ENCODE data around the gene PPP1R15B. TPM values are rescaled to one million over a fixed set of nuclear protein-coding genes. Genes with fewer than 3 reads are reported as not detected.
A peak's percentile ranks its signal among the peaks of the same experiment; 100 is the strongest.

The PPP1R15B gene
- total RNA-seq, 1 experiment from 2014 or later = 50.7 TPM

DNA sequence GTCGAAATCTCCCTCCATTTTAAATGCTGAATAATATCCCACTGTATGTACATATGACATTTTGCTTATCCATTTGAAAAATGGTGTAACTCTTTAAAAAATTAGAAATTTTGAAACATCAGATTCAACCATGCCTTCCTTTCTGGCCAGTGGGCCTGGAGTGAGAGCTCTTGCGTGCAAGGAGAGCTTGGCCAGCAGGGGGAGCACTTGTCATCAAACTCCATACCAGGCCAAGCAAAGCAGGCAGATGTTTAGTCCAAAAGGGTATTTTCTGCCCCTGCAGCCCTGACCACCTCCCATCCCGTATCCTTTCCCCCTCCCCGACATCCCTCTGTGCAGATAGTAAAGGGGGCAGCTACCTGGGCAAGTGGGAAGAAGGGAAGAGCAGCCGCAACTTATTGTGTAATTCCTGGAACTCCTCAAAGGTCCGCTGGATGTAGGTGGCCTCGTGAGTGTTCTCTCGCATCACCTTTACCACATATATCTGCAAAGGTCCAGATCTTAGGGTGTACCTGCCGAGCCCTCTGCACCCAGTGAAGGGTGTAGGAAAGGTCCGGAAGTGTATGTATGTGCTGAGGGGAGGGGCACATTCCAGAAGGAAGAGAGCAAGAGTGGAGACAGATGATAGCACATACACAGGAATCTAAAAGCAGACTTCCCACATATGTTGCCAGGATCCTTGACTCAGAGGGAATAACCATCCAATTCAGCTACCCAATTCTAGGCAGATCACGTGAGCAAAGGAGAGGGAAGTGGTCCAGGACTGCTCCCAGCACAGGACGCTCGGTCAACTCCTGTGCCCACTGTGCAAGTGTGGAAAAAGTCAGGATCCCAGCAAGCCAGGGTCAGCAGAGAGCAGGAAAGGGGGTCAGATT is 19.9 kb upstream of the PPP1R15B start:
- CTCF ChIA-PET = interaction anchor here (0.6 to 3.6 kb wide), 12 partner anchors 9 to 84 kb away, joined by 3 to 28 read pairs (median 4); partner anchors contain the start of genes MDM4 and PIK3C2B
- H3K4me2 ChIP-seq (ENCODE audit: low read length) = 0 out of 2 replicates have a peak overlapping the region, but pooled peaks have one; percentile 1
- no peak overlapping the region for H3K9ac ChIP-seq (ENCODE audit: low read length)
- POLR2A ChIA-PET (ENCODE audit: unreplicated experiment) = interaction anchor here (0.6 to 0.7 kb wide), 2 partner anchors 18 to 63 kb away, joined by 3 read pairs; no protein-coding TSS in a partner anchor
- DNase-seq = peak; percentile 93
- no peak overlapping the region for H3K27ac ChIP-seq (ENCODE audit: low read length)
- no peaks in the 10 kb centered on the region for H3K9me2 ChIP-seq (replicated peaks; ENCODE audit: low read length)
- no TSS peak for BruUV-seq (replicated peaks)
- H3K4me3 ChIP-seq (ENCODE audit: low read length) = no peak overlapping the region
- peaks cover 10% of the 10 kb centered on the region for H3K4me1 ChIP-seq (ENCODE audit: insufficient read depth, low read length)
- H3K27me3 ChIP-seq (ENCODE audit: low read length) = no peaks in the 10 kb centered on the region
- TF ChIP-seq, protein P1, sequence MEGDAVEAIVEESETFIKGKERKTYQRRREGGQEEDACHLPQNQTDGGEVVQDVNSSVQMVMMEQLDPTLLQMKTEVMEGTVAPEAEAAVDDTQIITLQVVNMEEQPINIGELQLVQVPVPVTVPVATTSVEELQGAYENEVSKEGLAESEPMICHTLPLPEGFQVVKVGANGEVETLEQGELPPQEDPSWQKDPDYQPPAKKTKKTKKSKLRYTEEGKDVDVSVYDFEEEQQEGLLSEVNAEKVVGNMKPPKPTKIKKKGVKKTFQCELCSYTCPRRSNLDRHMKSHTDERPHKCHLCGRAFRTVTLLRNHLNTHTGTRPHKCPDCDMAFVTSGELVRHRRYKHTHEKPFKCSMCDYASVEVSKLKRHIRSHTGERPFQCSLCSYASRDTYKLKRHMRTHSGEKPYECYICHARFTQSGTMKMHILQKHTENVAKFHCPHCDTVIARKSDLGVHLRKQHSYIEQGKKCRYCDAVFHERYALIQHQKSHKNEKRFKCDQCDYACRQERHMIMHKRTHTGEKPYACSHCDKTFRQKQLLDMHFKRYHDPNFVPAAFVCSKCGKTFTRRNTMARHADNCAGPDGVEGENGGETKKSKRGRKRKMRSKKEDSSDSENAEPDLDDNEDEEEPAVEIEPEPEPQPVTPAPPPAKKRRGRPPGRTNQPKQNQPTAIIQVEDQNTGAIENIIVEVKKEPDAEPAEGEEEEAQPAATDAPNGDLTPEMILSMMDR (conservative IDR thresholded peaks at IDR 0.05; ENCODE audit: low read depth, low read length) = peak; percentile 100
- no peak for TF ChIP-seq EZH2 (IDR thresholded peaks at IDR 0.05; ENCODE audit: low read length, unreplicated experiment)
- no peaks in the 10 kb centered on the region for H3F3A ChIP-seq (ENCODE audit: low read length, unreplicated experiment)
- H3K79me2 ChIP-seq (ENCODE audit: low read length) = no peaks in the 10 kb centered on the region
- H3K36me3 ChIP-seq (ENCODE audit: low read depth, low read length) = peaks cover 52% of the 10 kb centered on the region
- no peak overlapping the region for H2AFZ ChIP-seq (ENCODE audit: low read length)
- no peaks in the 10 kb centered on the region for H4K20me1 ChIP-seq (ENCODE audit: low read length)
- H3K9me3 ChIP-seq (ENCODE audit: low read length) = no peaks in the 10 kb centered on the region
- peak; percentile 96 for ATAC-seq
- intact Hi-C loops (cut with micrococcal nuclease) = loop anchor here (1.0 to 10.0 kb wide), 3 partner anchors 63 to 373 kb away; partner anchors contain the start of gene PIK3C2B

DNA sequence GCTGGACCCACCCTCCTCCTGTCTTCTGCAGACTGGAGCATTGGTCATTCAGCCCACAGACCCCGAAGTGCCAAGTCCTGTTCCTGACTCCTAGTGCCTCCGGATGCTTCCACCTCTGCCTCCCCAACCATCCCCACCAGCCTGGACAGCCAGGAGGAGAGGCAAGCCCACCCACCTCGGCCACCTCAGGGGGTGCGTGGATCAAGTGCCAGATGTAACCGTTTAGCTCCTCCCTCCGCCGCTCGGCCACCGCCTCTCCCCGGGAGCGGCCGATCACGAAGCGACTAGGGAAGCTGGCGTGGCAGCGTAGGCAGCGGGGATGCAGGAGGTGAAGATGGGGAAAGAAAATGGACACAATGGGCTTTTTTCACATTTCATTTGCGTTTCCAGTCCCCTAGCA is 18.1 kb upstream of the PPP1R15B start:
- ChIA-PET POLR2A (ENCODE audit: unreplicated experiment) (no interaction called here), CTCF (interaction anchor here (0.7 to 3.6 kb wide), 2 partner anchors 73 to 76 kb away, joined by 6 to 28 read pairs; no protein-coding TSS in a partner anchor)
- Histone ChIP-seq H3K4me2 (ENCODE audit: low read length) (no peak overlapping the region), H3K79me2 (ENCODE audit: low read length) (no peaks in the 10 kb centered on the region), H3K9me3 (ENCODE audit: low read length) (no peaks in the 10 kb centered on the region), H3K27ac (ENCODE audit: low read length) (no peak overlapping the region), H3K9me2 (replicated peaks; ENCODE audit: low read length) (no peaks in the 10 kb centered on the region), H3K9ac (ENCODE audit: low read length) (no peak overlapping the region), H3K36me3 (ENCODE audit: low read depth, low read length) (peaks cover 53% of the 10 kb centered on the region), H3K27me3 (ENCODE audit: low read length) (no peaks in the 10 kb centered on the region), H4K20me1 (ENCODE audit: low read length) (no peaks in the 10 kb centered on the region), H3K4me3 (ENCODE audit: low read length) (no peak overlapping the region), H3K4me1 (ENCODE audit: insufficient read depth, low read length) (peaks cover 21% of the 10 kb centered on the region), H3F3A (ENCODE audit: low read length, unreplicated experiment) (no peaks in the 10 kb centered on the region), H2AFZ (ENCODE audit: low read length) (no peak overlapping the region)
- no peak for DNase-seq
- no peak for ATAC-seq
- TF ChIP-seq EZH2phosphoT487 (IDR thresholded peaks at IDR 0.05; ENCODE audit: borderline replicate concordance, low read length) = no peak
- TF ChIP-seq, protein P1 (conservative IDR thresholded peaks at IDR 0.05; ENCODE audit: low read depth, low read length) = no peak
- no peak for TF ChIP-seq EZH2 (IDR thresholded peaks at IDR 0.05; ENCODE audit: low read length, unreplicated experiment)
- BruUV-seq (replicated peaks) = no TSS peak
- intact Hi-C loops (cut with micrococcal nuclease) = loop anchor here (2.0 to 10.0 kb wide), 2 partner anchors 65 to 375 kb away; partner anchors contain the start of gene PIK3C2B

Measured in PC-3 (cell line).